Measurements from ENCODE around the gene STK31. TPM values are rescaled to one million over a fixed set of nuclear protein-coding genes. Genes with fewer than 3 reads are reported as not detected.

STK31 gene
- total and polyA plus RNA-seq, 10 of the 15 experiments (the other 5 are each of a cell fraction or from before 2014, with no cell fraction given), result 0.08 to 0.49 (median 0.17) TPM; not detected in 1

GRCh38 chr7:23679898-23680413 lies 30.1 kb upstream of the STK31 start, which contains the start of gene FAM221A (continued):
- TF ChIP-seq ATF2 (IDR thresholded peaks at IDR 0.05; ENCODE audit: low read length) (no peak), LARP7 (IDR thresholded peaks at IDR 0.05) (0 out of 2 replicates have a peak, but pooled peaks have one; percentile 14), ELK1 (IDR thresholded peaks at IDR 0.05; ENCODE audit: low read depth, low read length) (no peak), CTCF (IDR thresholded peaks at IDR 0.05 in 2 of 3, conservative IDR thresholded peaks at IDR 0.05 in 1 of 3; ENCODE audit: control insufficient read depth in 2 of 3, extremely low read depth in 1 of 3, insufficient read depth in 1 of 3, low read depth in 3 of 3, low read length in 3 of 3) (peak; percentile 65 to 85 (median 70)), SMAD5 (IDR thresholded peaks at IDR 0.05; ENCODE audit: low read depth) (no peak), ZNF622 (IDR thresholded peaks at IDR 0.05) (no peak), ZSCAN29 (IDR thresholded peaks at IDR 0.05) (no peak; the same call in 1 of the 2 replicates), CBX5 (IDR thresholded peaks at IDR 0.05; ENCODE audit: low read depth) (peak; percentile 83; the same call in 1 of the 2 replicates), MAX (IDR thresholded peaks at IDR 0.05; ENCODE audit: low read depth, low read length) (peak; percentile 92), POU2F2 (IDR thresholded peaks at IDR 0.05; ENCODE audit: borderline replicate concordance, low read depth, low read length) (0 out of 3 replicates have a peak, but pooled peaks have one; percentile 27), WRNIP1 (IDR thresholded peaks at IDR 0.05; ENCODE audit: borderline replicate concordance, low read depth, low read length) (no peak), BCL3 (IDR thresholded peaks at IDR 0.05; ENCODE audit: borderline replicate concordance, insufficient read depth, low read depth, low read length, poor library complexity, severe bottlenecking) (no peak), USF2 (IDR thresholded peaks at IDR 0.05; ENCODE audit: borderline replicate concordance, low read depth, low read length) (no peak), MYC (IDR thresholded peaks at IDR 0.05; ENCODE audit: insufficient read depth, insufficient read length, insufficient replicate concordance, low read length, severe bottlenecking) (peak; percentile 8), ZBTB4 (CRISPR knock-in tag; IDR thresholded peaks at IDR 0.05) (no peak), SMC3 (IDR thresholded peaks at IDR 0.05; ENCODE audit: borderline replicate concordance, low read length) (0 out of 2 replicates have a peak, but pooled peaks have one; percentile 8), EZH2 (IDR thresholded peaks at IDR 0.05; ENCODE audit: borderline replicate concordance, control insufficient read depth, low read depth, low read length) (no peak), CBX3 (IDR thresholded peaks at IDR 0.05; ENCODE audit: borderline replicate concordance, low read depth) (no peak), PAX5 (IDR thresholded peaks at IDR 0.05; ENCODE audit: borderline replicate concordance, low read depth, low read length) (peak; percentile 39; the same call in 1 of the 2 replicates)

Measured in GM12878 (cell line).